BE2C (cell line): ENCODE results near the gene ATXN7L1.

Source experiments
- DNase-seq: peaks from one replicate; pipeline ENCODE4 v3.0.0-alpha.2; 2020
- H3K27me3 ChIP-seq: fragments of 250-450 bp; sonication (Bioruptor Pico); 2 replicates; pipeline ENCODE4 v1.5.1; 2020; ENCODE audit warnings: mild to moderate bottlenecking
- H3K36me3 ChIP-seq: fragments of 250-450 bp; sonication (Bioruptor Pico); 2 replicates; pipeline ENCODE4 v1.5.1; 2020; ENCODE audit warnings: mild to moderate bottlenecking
- H3K4me1 ChIP-seq: fragments of 250-450 bp; sonication (Bioruptor Pico); 2 replicates; pipeline ENCODE4 v1.5.1; 2020
- H3K4me3 ChIP-seq: 2 replicates; pipeline ENCODE4 v1.5.1; 2011; ENCODE audit warnings: low read depth, low read length
- H3K9me3 ChIP-seq: fragments of 250-450 bp; sonication (Bioruptor Pico); 2 replicates; pipeline ENCODE4 v1.5.1; 2020
- TF ChIP-seq, protein P1 (sequence below): IDR thresholded peaks from 2 replicates; pipeline ENCODE4 v1.5.1; 2012; ENCODE audit warnings: mild to moderate bottlenecking, low read depth, low read length

Gene ATXN7L1

GRCh38 chr7:105635197-105635596 lies 241.2 kb downstream of the ATXN7L1 start:
- Histone ChIP-seq H3K9me3 (no peaks in the 10 kb centered on the region), H3K4me1 (no peaks in the 10 kb centered on the region), H3K36me3 (peaks cover 4% of the 10 kb centered on the region; the same call in 1 of the 2 replicates), H3K4me3 (no peak overlapping the region), H3K27me3 (no peaks in the 10 kb centered on the region)
- DNase-seq, result no peak
- TF ChIP-seq, protein P1, sequence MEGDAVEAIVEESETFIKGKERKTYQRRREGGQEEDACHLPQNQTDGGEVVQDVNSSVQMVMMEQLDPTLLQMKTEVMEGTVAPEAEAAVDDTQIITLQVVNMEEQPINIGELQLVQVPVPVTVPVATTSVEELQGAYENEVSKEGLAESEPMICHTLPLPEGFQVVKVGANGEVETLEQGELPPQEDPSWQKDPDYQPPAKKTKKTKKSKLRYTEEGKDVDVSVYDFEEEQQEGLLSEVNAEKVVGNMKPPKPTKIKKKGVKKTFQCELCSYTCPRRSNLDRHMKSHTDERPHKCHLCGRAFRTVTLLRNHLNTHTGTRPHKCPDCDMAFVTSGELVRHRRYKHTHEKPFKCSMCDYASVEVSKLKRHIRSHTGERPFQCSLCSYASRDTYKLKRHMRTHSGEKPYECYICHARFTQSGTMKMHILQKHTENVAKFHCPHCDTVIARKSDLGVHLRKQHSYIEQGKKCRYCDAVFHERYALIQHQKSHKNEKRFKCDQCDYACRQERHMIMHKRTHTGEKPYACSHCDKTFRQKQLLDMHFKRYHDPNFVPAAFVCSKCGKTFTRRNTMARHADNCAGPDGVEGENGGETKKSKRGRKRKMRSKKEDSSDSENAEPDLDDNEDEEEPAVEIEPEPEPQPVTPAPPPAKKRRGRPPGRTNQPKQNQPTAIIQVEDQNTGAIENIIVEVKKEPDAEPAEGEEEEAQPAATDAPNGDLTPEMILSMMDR, result no peak

DNA sequence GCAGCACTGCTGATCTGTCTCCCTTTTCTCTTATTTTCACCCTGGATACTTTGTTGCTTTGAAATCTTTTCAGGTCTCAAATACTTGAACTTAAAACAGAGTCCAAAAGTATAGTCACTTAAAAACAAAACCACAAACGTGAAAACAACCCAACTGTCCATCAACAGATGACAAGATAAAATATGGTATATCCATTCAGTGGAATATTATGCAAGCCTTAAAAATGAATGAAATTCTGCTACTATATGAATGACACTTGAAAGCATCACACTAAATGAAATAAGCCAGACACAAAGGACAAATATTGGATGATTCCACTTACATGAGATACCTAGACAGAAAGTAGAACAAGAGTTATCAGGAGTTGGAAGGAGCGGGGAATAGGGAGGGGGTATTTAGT lies 250.4 kb downstream of the ATXN7L1 start:
- H3K27me3 ChIP-seq, result no peaks in the 10 kb centered on the region
- no peaks in the 10 kb centered on the region; the same call in 1 of the 2 replicates for H3K4me1 ChIP-seq
- no peaks in the 10 kb centered on the region for H3K9me3 ChIP-seq
- H3K36me3 ChIP-seq, result peaks cover 3% of the 10 kb centered on the region; the same call in 1 of the 2 replicates
- TF ChIP-seq, protein P1, result no peak
- H3K4me3 ChIP-seq, result no peak overlapping the region
- DNase-seq, result no peak

DNA sequence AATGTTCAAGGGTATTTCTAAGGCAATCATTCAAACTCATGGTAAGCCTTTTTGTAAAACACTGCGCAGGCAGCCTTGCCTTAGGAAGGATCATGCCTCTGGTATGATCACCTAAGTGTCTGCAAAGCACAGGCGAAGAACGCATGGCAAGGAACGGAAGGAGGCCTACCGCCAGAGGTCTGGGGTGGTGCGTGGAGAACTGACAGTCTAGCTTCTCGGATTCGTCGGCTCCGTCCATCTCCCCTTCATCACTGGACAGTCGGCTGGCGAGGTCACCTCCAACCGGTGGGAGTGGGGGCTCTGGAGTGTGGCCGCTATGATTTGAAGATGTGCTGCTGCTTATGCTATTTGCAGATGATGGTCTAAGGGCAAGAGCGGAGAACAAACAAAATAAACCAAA lies 252.5 kb downstream of the ATXN7L1 start:
- Histone ChIP-seq H3K9me3 (no peaks in the 10 kb centered on the region), H3K4me1 (no peaks in the 10 kb centered on the region; the same call in 1 of the 2 replicates), H3K4me3 (no peak overlapping the region), H3K27me3 (no peaks in the 10 kb centered on the region), H3K36me3 (peaks cover 3% of the 10 kb centered on the region; the same call in 1 of the 2 replicates)
- no peak for DNase-seq
- TF ChIP-seq, protein P1, result no peak

- DNase-seq, result no peak
- no peaks in the 10 kb centered on the region for H3K27me3 ChIP-seq
- no peaks in the 10 kb centered on the region for H3K9me3 ChIP-seq
- H3K4me1 ChIP-seq, result no peaks in the 10 kb centered on the region; the same call in 1 of the 2 replicates
- H3K4me3 ChIP-seq, result no peak overlapping the region
- peaks cover 3% of the 10 kb centered on the region; the same call in 1 of the 2 replicates for H3K36me3 ChIP-seq
- TF ChIP-seq, protein P1, result no peak
Measured at GRCh38 chr7:105623378-105623777, 253.0 kb downstream of the ATXN7L1 start.

- Histone ChIP-seq H3K36me3 (peaks cover 3% of the 10 kb centered on the region; the same call in 1 of the 2 replicates), H3K4me1 (no peaks in the 10 kb centered on the region; the same call in 1 of the 2 replicates), H3K4me3 (no peak overlapping the region), H3K27me3 (no peaks in the 10 kb centered on the region), H3K9me3 (no peaks in the 10 kb centered on the region)
- TF ChIP-seq, protein P1, result no peak
- no peak for DNase-seq
Measured at GRCh38 chr7:105622106-105622731, 254.2 kb downstream of the ATXN7L1 start.

- Histone ChIP-seq H3K27me3 (no peaks in the 10 kb centered on the region), H3K4me1 (no peaks in the 10 kb centered on the region; the same call in 1 of the 2 replicates), H3K36me3 (peaks cover 3% of the 10 kb centered on the region; the same call in 1 of the 2 replicates), H3K9me3 (no peaks in the 10 kb centered on the region), H3K4me3 (no peak overlapping the region)
- TF ChIP-seq, protein P1, result no peak
- no peak for DNase-seq
Measured at GRCh38 chr7:105621617-105622016, 254.8 kb downstream of the ATXN7L1 start.
